H1 (cell line): ENCODE measurements around the gene HARS2. TPM values are rescaled to one million over a fixed set of nuclear protein-coding genes. Genes with fewer than 3 reads are reported as not detected.

ENCODE experiments used
- CHD1 ChIP-seq: IDR thresholded peaks from 2 replicates; pipeline ENCODE4 v1.6.1; 2012; ENCODE audit warnings: low read depth, low read length, improper control_type of control experiment
- CHD2 ChIP-seq: IDR thresholded peaks from 2 replicates; pipeline ENCODE4 v1.6.1; 2012; ENCODE audit warnings: low read length, improper control_type of control experiment
- CHD7 ChIP-seq: fragments of 300-600 bp; sonication (generic); IDR thresholded peaks from 2 replicates; pipeline ENCODE4 v1.7.1; 2012; ENCODE audit warnings: low read length, moderate library complexity, mild to moderate bottlenecking, inconsistent platforms; ENCODE audit not compliant: insufficient replicate concordance
- CTBP2 ChIP-seq: IDR thresholded peaks from 2 replicates; pipeline ENCODE4 v1.7.0; 2011; ENCODE audit warnings: borderline replicate concordance, mild to moderate bottlenecking, moderate library complexity, mixed read lengths, low read length; ENCODE audit not compliant: insufficient read depth, insufficient read length
- EGR1 ChIP-seq: IDR thresholded peaks from 2 replicates; pipeline ENCODE4 v1.6.1; 2011; ENCODE audit warnings: low read depth, low read length, borderline replicate concordance
- POLR2A ChIP-seq, 2 experiments: IDR thresholded peaks; 1 replicate in 1 of 2; 2 replicates in 1 of 2; pipeline ENCODE4 v1.6.1; 2011; ENCODE audit warnings: low read depth in 2 of 2, low read length in 2 of 2, mild to moderate bottlenecking in 2 of 2; ENCODE audit errors: control extremely low read depth in 1 of 2
- RNF2 ChIP-seq: fragments of 200-900, 300-1000 bp; sonication (generic); IDR thresholded peaks from 2 replicates; pipeline ENCODE4 v1.7.1; 2016; ENCODE audit warnings: borderline replicate concordance, low read depth, mild to moderate bottlenecking, antibody characterized with exemption, low read length; ENCODE audit not compliant: poor library complexity, severe bottlenecking; ENCODE audit errors: missing control alignments
- SP4 ChIP-seq: IDR thresholded peaks from 2 replicates; pipeline ENCODE4 v1.6.1; 2012; ENCODE audit warnings: low read length, inconsistent platforms
- TBP ChIP-seq: IDR thresholded peaks from 2 replicates; pipeline ENCODE4 v1.6.1; 2011; ENCODE audit warnings: low read depth, low read length, improper control_type of control experiment
- polyA plus RNA-seq, 7 experiments: library from polyadenylated mRNA; depleted of rRNA in 3 of 7; stranded (reverse) in 5 of 7; unstranded in 2 of 7; fragments of >200 nt in 5 of 7; fragments of 200-250 nt in 2 of 7; gene quantifications; 1 replicate in 5 of 7; 2 replicates in 1 of 7; 4 replicates in 1 of 7; pipeline versions ENCODE4 v1.2.1 to v1.2.3, GENCODE V29; 2011 to 2013; ENCODE audit warnings: missing spikeins in 2 of 7, mixed read lengths in 2 of 7
- total RNA-seq: library from RNA; stranded (reverse); fragmentation: NEBNext Ultra II Directional; extraction: Animal tissue kit (Norgen Biotek cat#: 25700); gene quantifications from 2 replicates; pipeline ENCODE4 v1.2.1, GENCODE V29; 2021

The HARS2 gene
- total and polyA plus RNA-seq, 2 of the 8 experiments (the other 6 are each of a cell fraction or from before 2014, with no cell fraction given): 16.1 to 23.1 TPM

- TF ChIP-seq CHD7: no peak
- TF ChIP-seq SP4: no peak
- no peak for TF ChIP-seq EGR1
- no peak for TF ChIP-seq CTBP2
- TF ChIP-seq CHD1: no peak
- no peak for TF ChIP-seq TBP
- no peak for TF ChIP-seq POLR2A (IDR thresholded peaks at IDR 0.05; ENCODE audit: control extremely low read depth in 1 of 2, low read depth in 2 of 2, low read length in 2 of 2)
- no peak for TF ChIP-seq CHD2
- TF ChIP-seq RNF2: no peak
These were observed 50.7 kb downstream of the HARS2 start (continued) for GRCh38 chr5:140741967-140742366.
